HCT116 (cell line): Measurements from ENCODE around the gene AOAH. TPM values are rescaled to one million over a fixed set of nuclear protein-coding genes. Genes with fewer than 3 reads are reported as not detected.

Experiments
- ATAC-seq: fragments of 200-7000 bp; cut with Tn5 transposase; 2 replicates; pipeline ENCODE4 v1.9.1; 2020; ENCODE audit warnings: mild to moderate bottlenecking, moderate library complexity
- BruUV-seq: library from RNA; stranded (reverse); fragments of 400-500 nt; replicated peaks from 2 replicates; lab custom pipeline; 2021; lab: Mats Ljungman, UMichigan
- CTCF ChIA-PET: fragments of 300-600 bp; sonication (Branson Sonifier 250); formaldehyde crosslinking; loops from one replicate; lab custom pipeline; 2021; ENCODE audit warnings: antibody characterized with exemption; lab: Charles Lee
- POLR2A ChIA-PET: fragments of 300-600, 350-600 bp; sonication (Branson Sonifier 250); formaldehyde crosslinking; loops from one replicate; lab custom pipeline; 2021; ENCODE audit warnings: antibody characterized with exemption; lab: Charles Lee
- RAD21 ChIA-PET, 2 experiments: fragments of 300-600 bp; sonication (Branson Sonifier 250); formaldehyde crosslinking; loops; one replicate each; lab custom pipeline; 2023; ENCODE audit warnings: low total read pairs in 2 of 2; ENCODE audit not compliant: uncharacterized antibody in 2 of 2, unreplicated experiment in 2 of 2, low non-redundant PET in 1 of 2; lab: Charles Lee
- DNase-seq: peaks from one replicate; pipeline ENCODE4 v3.0.0-alpha.2; 2010; ENCODE audit warnings: low read depth, low spot score
- H2AFZ ChIP-seq: fragments of 200-600 bp; shearing (Covaris generic), sonication (generic); 2 replicates; pipeline ENCODE4 v1.6.1; 2017; ENCODE audit warnings: low read depth, mixed run types, mixed read lengths, antibody characterized with exemption, low read length; ENCODE audit not compliant: poor library complexity, severe bottlenecking
- H3K27ac ChIP-seq: 2 replicates; pipeline ENCODE4 v1.5.1; 2012; ENCODE audit warnings: low read depth, low read length
- H3K27me3 ChIP-seq: fragments of 200-600 bp; sonication (generic); 2 replicates; pipeline ENCODE4 v1.6.1; 2016; ENCODE audit warnings: mixed run types, low read length, mixed read lengths; ENCODE audit not compliant: insufficient read depth
- H3K36me3 ChIP-seq, 2 experiments: fragments of 200-500 bp in 1 of 2; fragments of 200-600 bp in 1 of 2; sonication (Bioruptor generic) in 1 of 2; sonication (generic) in 1 of 2; 2 replicates each; pipeline versions ENCODE4 v1.5.1 to v1.6.1; 2014 to 2016; ENCODE audit warnings: low read length in 2 of 2, inconsistent platforms in 1 of 2, mixed read lengths in 1 of 2, mixed run types in 1 of 2; ENCODE audit not compliant: insufficient read depth in 2 of 2, control insufficient read depth in 1 of 2
- H3K4me1 ChIP-seq, 2 experiments: fragments of 200-600 bp in 1 of 2; sonication (generic) in 1 of 2; 2 replicates each; pipeline versions ENCODE4 v1.5.1 to v1.6.1; 2012 to 2017; ENCODE audit warnings: low read length in 2 of 2, inconsistent platforms in 1 of 2, mild to moderate bottlenecking in 1 of 2, mixed read lengths in 1 of 2, mixed run types in 1 of 2, moderate library complexity in 1 of 2; ENCODE audit not compliant: insufficient read depth in 2 of 2, control insufficient read depth in 1 of 2
- H3K4me2 ChIP-seq: fragments of 200-600 bp; sonication (generic); 2 replicates; pipeline ENCODE4 v1.6.1; 2017; ENCODE audit warnings: mixed run types, low read length, mixed read lengths
- H3K4me3 ChIP-seq, 2 experiments: fragments of 200-600 bp in 1 of 2; sonication (generic) in 1 of 2; replicated peaks in 1 of 2; 2 replicates each; pipeline ENCODE4 v1.5.1; 2011 to 2016; ENCODE audit warnings: low read length in 2 of 2, control low read depth in 1 of 2, low read depth in 1 of 2, mild to moderate bottlenecking in 1 of 2, mixed read lengths in 1 of 2, mixed run types in 1 of 2
- H3K79me2 ChIP-seq: fragments of 200-600 bp; sonication (generic); 2 replicates; pipeline ENCODE4 v1.6.1; 2017; ENCODE audit warnings: mild to moderate bottlenecking, mixed run types, low read length, moderate library complexity, mixed read lengths; ENCODE audit not compliant: insufficient read depth
- H3K9ac ChIP-seq: fragments of 200-600 bp; sonication (generic); 2 replicates; pipeline ENCODE4 v1.6.1; 2016; ENCODE audit warnings: low read length, mixed read lengths
- H3K9me2 ChIP-seq: fragments of 200-600 bp; sonication (generic), shearing (Covaris generic); 2 replicates; pipeline ENCODE4 v1.6.1; 2017; ENCODE audit warnings: mixed run types, mild to moderate bottlenecking, moderate library complexity; ENCODE audit not compliant: insufficient read depth
- H3K9me3 ChIP-seq, 2 experiments: fragments of 200-500 bp in 1 of 2; fragments of 200-600 bp in 1 of 2; sonication (Bioruptor generic) in 1 of 2; sonication (generic) in 1 of 2; 2 replicates each; pipeline ENCODE4 v1.6.1; 2014 to 2017; ENCODE audit warnings: low read length in 2 of 2, mixed read lengths in 2 of 2, inconsistent platforms in 1 of 2, low read depth in 1 of 2, mild to moderate bottlenecking in 1 of 2, mixed run types in 1 of 2, moderate library complexity in 1 of 2; ENCODE audit not compliant: control insufficient read depth in 1 of 2, insufficient read depth in 1 of 2
- H4K20me1 ChIP-seq: fragments of 200-600 bp; sonication (generic), shearing (Covaris generic); 2 replicates; pipeline ENCODE4 v1.6.1; 2017; ENCODE audit warnings: mixed run types, mild to moderate bottlenecking, moderate library complexity; ENCODE audit not compliant: insufficient read depth
- CBX3 ChIP-seq: IDR thresholded peaks from 2 replicates; pipeline ENCODE4 v1.6.1; 2012; ENCODE audit warnings: low read depth
- EGR1 ChIP-seq: IDR thresholded peaks from 2 replicates; pipeline ENCODE4 v1.6.1; 2012; ENCODE audit warnings: low read depth
- EZH2phosphoT487 ChIP-seq: fragments of 200-600 bp; IDR thresholded peaks from 2 replicates; pipeline ENCODE4 v1.6.1; 2018; ENCODE audit warnings: antibody characterized with exemption, borderline replicate concordance
- FOSL1 ChIP-seq: IDR thresholded peaks from 2 replicates; pipeline ENCODE4 v1.6.1; 2012; ENCODE audit warnings: low read depth
- POLR2A ChIP-seq: IDR thresholded peaks from 2 replicates; pipeline ENCODE4 v1.7.0; 2011; ENCODE audit warnings: borderline replicate concordance; ENCODE audit not compliant: insufficient read depth, insufficient read length; ENCODE audit errors: extremely low read depth
- POLR2AphosphoS5 ChIP-seq: IDR thresholded peaks from 2 replicates; pipeline ENCODE4 v1.6.1; 2011; ENCODE audit warnings: mild to moderate bottlenecking, low read depth, low read length, moderate library complexity
- RAD21 ChIP-seq: IDR thresholded peaks from 2 replicates; pipeline ENCODE4 v1.6.1; 2012; ENCODE audit warnings: low read depth, mild to moderate bottlenecking
- SRF ChIP-seq: IDR thresholded peaks from 2 replicates; pipeline ENCODE4 v1.6.1; 2012; ENCODE audit warnings: low read depth
- YY1 ChIP-seq: IDR thresholded peaks from 2 replicates; pipeline ENCODE4 v1.6.1; 2011; ENCODE audit warnings: low read length, low read depth, moderate library complexity, mild to moderate bottlenecking; ENCODE audit not compliant: insufficient replicate concordance; ENCODE audit errors: extremely low read depth
- ZFX ChIP-seq: fragments of 450-650 bp; IDR thresholded peaks from 2 replicates; pipeline ENCODE4 v1.6.1; 2017
- intact Hi-C: fragments of 100-400 bp; cut with micrococcal nuclease; formaldehyde crosslinking; loops from 2 replicates; pipeline ENCODE4 v1.10.0; 2022
- total RNA-seq: library from RNA; stranded (reverse); gene quantifications from one replicate; pipeline ENCODE4 v1.2.1, GENCODE V29; 2021; ENCODE audit not compliant: unreplicated experiment
- TF ChIP-seq, protein P1 (sequence below): IDR thresholded peaks from 2 replicates; pipeline ENCODE4 v1.6.1; 2011; ENCODE audit warnings: mild to moderate bottlenecking, low read length, moderate library complexity; ENCODE audit not compliant: insufficient replicate concordance; ENCODE audit errors: extremely low read depth
- TF ChIP-seq, protein P2 (sequence below): IDR thresholded peaks from 2 replicates; pipeline ENCODE4 v1.6.1; 2012; ENCODE audit warnings: low read depth
- TF ChIP-seq, protein P3 (sequence below): IDR thresholded peaks from 2 replicates; pipeline ENCODE4 v1.6.1; 2012

AOAH gene
- total RNA-seq, 1 experiment from 2014 or later = 1.1 TPM

DNA sequence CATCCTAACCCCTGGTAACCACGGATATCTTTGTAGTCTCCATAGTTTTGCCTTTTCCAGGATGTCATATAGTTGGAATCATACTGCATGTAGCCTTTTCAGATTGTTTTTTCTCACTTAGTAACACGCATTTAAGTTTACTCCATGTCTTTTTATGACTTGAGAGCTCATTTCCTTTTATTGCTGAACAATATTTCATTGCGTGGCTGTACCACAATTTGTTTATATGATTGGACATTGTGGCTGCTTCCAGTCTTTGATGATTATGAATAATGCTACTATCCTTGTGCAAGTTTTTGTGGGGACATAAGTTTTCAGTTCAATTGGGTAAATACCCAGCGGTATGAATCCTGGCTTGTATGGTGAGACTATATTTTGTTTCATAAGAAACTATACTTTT, 60.8 kb downstream of the AOAH start:
- H3K9me2 ChIP-seq = no peaks in the 10 kb centered on the region
- CTCF ChIA-PET = no interaction called here
- no peak overlapping the region for H3K27ac ChIP-seq
- TF ChIP-seq, protein P1, sequence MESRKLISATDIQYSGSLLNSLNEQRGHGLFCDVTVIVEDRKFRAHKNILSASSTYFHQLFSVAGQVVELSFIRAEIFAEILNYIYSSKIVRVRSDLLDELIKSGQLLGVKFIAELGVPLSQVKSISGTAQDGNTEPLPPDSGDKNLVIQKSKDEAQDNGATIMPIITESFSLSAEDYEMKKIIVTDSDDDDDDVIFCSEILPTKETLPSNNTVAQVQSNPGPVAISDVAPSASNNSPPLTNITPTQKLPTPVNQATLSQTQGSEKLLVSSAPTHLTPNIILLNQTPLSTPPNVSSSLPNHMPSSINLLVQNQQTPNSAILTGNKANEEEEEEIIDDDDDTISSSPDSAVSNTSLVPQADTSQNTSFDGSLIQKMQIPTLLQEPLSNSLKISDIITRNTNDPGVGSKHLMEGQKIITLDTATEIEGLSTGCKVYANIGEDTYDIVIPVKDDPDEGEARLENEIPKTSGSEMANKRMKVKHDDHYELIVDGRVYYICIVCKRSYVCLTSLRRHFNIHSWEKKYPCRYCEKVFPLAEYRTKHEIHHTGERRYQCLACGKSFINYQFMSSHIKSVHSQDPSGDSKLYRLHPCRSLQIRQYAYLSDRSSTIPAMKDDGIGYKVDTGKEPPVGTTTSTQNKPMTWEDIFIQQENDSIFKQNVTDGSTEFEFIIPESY = no peak
- TF ChIP-seq EGR1 (no peak), EZH2phosphoT487 (no peak), POLR2AphosphoS5 (no peak), ZFX (no peak), CBX3 (no peak), POLR2A (no peak), RAD21 (no peak), SRF (no peak), YY1 (no peak), FOSL1 (no peak)
- TF ChIP-seq, protein P2, sequence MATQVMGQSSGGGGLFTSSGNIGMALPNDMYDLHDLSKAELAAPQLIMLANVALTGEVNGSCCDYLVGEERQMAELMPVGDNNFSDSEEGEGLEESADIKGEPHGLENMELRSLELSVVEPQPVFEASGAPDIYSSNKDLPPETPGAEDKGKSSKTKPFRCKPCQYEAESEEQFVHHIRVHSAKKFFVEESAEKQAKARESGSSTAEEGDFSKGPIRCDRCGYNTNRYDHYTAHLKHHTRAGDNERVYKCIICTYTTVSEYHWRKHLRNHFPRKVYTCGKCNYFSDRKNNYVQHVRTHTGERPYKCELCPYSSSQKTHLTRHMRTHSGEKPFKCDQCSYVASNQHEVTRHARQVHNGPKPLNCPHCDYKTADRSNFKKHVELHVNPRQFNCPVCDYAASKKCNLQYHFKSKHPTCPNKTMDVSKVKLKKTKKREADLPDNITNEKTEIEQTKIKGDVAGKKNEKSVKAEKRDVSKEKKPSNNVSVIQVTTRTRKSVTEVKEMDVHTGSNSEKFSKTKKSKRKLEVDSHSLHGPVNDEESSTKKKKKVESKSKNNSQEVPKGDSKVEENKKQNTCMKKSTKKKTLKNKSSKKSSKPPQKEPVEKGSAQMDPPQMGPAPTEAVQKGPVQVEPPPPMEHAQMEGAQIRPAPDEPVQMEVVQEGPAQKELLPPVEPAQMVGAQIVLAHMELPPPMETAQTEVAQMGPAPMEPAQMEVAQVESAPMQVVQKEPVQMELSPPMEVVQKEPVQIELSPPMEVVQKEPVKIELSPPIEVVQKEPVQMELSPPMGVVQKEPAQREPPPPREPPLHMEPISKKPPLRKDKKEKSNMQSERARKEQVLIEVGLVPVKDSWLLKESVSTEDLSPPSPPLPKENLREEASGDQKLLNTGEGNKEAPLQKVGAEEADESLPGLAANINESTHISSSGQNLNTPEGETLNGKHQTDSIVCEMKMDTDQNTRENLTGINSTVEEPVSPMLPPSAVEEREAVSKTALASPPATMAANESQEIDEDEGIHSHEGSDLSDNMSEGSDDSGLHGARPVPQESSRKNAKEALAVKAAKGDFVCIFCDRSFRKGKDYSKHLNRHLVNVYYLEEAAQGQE = no peak
- TF ChIP-seq, protein P3, sequence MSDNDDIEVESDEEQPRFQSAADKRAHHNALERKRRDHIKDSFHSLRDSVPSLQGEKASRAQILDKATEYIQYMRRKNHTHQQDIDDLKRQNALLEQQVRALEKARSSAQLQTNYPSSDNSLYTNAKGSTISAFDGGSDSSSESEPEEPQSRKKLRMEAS = no peak
- POLR2A ChIA-PET = no interaction called here
- no peaks in the 10 kb centered on the region for H3K36me3 ChIP-seq
- DNase-seq = no peak
- no peaks in the 10 kb centered on the region for H3K79me2 ChIP-seq
- H3K4me1 ChIP-seq = peaks cover 32 to 49% of the 10 kb centered on the region in 2 experiments
- no peaks in the 10 kb centered on the region for H3K9me3 ChIP-seq
- BruUV-seq = no TSS peak
- H3K4me3 ChIP-seq = no peak overlapping the region
- H3K27me3 ChIP-seq = no peaks in the 10 kb centered on the region
- no peak for ATAC-seq
- H3K9ac ChIP-seq = no peak overlapping the region
- H2AFZ ChIP-seq = no peak overlapping the region
- intact Hi-C loops = loop anchor here (5.0 to 10.0 kb wide), 2 partner anchors 301 to 539 kb away; no protein-coding TSS in a partner anchor
- no peak overlapping the region for H3K4me2 ChIP-seq
- RAD21 ChIA-PET = no interaction called here
- H4K20me1 ChIP-seq = no peaks in the 10 kb centered on the region
